ENCODE data around the gene MAGI1. TPM values are rescaled to one million over a fixed set of nuclear protein-coding genes. Genes with fewer than 3 reads are reported as not detected.

Gene MAGI1
- total RNA-seq, 1 experiment from 2014 or later: 38.6 TPM

DNA sequence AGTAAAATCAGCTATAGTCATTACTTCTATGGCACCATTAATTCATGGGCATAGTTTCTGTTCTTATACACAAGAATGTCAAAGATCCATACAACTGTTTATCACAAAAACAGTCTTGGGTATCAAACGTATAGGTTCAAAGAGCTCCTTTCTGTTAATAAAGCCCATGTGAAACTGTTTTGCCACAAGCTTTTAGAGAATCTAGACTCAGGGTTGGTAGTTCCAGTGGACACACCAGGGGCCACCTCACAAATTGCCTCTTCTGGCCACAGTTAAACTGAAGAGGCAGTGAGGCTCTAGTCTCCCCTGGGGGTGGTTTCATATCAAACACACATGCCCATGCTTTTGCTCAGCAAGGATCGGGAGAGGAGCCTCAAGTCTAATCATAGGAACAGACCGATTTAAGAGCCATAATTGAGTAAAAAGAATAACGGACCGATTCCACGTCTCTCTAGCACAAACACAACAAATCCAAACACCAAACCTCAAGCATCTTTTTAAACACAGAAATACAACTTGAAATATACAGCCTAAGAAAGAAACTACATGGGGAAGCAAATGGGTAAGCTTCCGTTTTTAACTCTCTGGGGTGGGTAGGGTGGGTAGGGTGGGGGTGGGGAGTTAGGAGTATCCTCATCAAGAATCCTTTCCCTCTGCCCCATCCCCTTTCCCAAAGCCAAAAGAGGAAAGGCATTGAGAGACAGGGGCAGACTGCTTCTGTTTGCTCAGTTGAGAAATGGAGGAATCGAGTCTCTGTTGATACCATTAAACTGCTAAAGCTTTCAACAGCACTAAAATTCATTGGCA lies 443.3 kb downstream of the MAGI1 start:
- ChIA-PET CTCF (no interaction called here), POLR2A (no interaction called here), RAD21 (ENCODE audit: low non-redundant PET in 1 of 2, low total read pairs in 2 of 2, uncharacterized antibody in 2 of 2, unreplicated experiment in 2 of 2) (no interaction called here)
- no peaks in the 10 kb centered on the region for H4K20me1 ChIP-seq (ENCODE audit: insufficient read depth)
- no peak overlapping the region for H3K4me3 ChIP-seq (replicated peaks in 1 of 2; ENCODE audit: low read depth in 1 of 2, low read length in 2 of 2)
- H3K27ac ChIP-seq (ENCODE audit: low read depth, low read length): no peak overlapping the region
- H2AFZ ChIP-seq (ENCODE audit: low read depth, low read length, poor library complexity, severe bottlenecking): no peak overlapping the region
- no peaks in the 10 kb centered on the region for H3K27me3 ChIP-seq (ENCODE audit: insufficient read depth, low read length)
- no peaks in the 10 kb centered on the region for H3K79me2 ChIP-seq (ENCODE audit: insufficient read depth, low read length)
- ATAC-seq: no peak
- H3K36me3 ChIP-seq (ENCODE audit: control insufficient read depth in 1 of 2, insufficient read depth in 2 of 2, low read length in 2 of 2): no peaks in the 10 kb centered on the region
- DNase-seq (ENCODE audit: low read depth, low spot score): no peak
- no peaks in the 10 kb centered on the region for H3K9me3 ChIP-seq (ENCODE audit: control insufficient read depth in 1 of 2, insufficient read depth in 1 of 2, low read depth in 1 of 2, low read length in 2 of 2)
- H3K9me2 ChIP-seq (ENCODE audit: insufficient read depth): no peaks in the 10 kb centered on the region
- intact Hi-C loops (cut with micrococcal nuclease): no loop called here
- H3K4me2 ChIP-seq (ENCODE audit: low read length): no peak overlapping the region
- TF ChIP-seq EZH2 (IDR thresholded peaks at IDR 0.05): no peak
- no peak for TF ChIP-seq FOSL1 (IDR thresholded peaks at IDR 0.05; ENCODE audit: low read depth)
- TF ChIP-seq, protein P1, sequence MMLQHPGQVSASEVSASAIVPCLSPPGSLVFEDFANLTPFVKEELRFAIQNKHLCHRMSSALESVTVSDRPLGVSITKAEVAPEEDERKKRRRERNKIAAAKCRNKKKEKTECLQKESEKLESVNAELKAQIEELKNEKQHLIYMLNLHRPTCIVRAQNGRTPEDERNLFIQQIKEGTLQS (IDR thresholded peaks at IDR 0.05): no peak
- no peak for TF ChIP-seq SP1 (IDR thresholded peaks at IDR 0.05; ENCODE audit: low read depth)
- no peak for TF ChIP-seq ZFX (IDR thresholded peaks at IDR 0.05)
- TF ChIP-seq, protein P2, sequence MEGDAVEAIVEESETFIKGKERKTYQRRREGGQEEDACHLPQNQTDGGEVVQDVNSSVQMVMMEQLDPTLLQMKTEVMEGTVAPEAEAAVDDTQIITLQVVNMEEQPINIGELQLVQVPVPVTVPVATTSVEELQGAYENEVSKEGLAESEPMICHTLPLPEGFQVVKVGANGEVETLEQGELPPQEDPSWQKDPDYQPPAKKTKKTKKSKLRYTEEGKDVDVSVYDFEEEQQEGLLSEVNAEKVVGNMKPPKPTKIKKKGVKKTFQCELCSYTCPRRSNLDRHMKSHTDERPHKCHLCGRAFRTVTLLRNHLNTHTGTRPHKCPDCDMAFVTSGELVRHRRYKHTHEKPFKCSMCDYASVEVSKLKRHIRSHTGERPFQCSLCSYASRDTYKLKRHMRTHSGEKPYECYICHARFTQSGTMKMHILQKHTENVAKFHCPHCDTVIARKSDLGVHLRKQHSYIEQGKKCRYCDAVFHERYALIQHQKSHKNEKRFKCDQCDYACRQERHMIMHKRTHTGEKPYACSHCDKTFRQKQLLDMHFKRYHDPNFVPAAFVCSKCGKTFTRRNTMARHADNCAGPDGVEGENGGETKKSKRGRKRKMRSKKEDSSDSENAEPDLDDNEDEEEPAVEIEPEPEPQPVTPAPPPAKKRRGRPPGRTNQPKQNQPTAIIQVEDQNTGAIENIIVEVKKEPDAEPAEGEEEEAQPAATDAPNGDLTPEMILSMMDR (IDR thresholded peaks at IDR 0.05 in 2 of 3, conservative IDR thresholded peaks at IDR 0.05 in 1 of 3; ENCODE audit: borderline replicate concordance in 1 of 3, insufficient read depth in 1 of 3, low read depth in 2 of 3, low read length in 2 of 3): no peak
- TF ChIP-seq YY1 (IDR thresholded peaks at IDR 0.05; ENCODE audit: extremely low read depth, insufficient replicate concordance, low read depth, low read length): no peak
- no peak for TF ChIP-seq TCF7L2 (IDR thresholded peaks at IDR 0.05; ENCODE audit: borderline replicate concordance, extremely low read depth, insufficient read depth, insufficient read length)
- TF ChIP-seq ELF1 (IDR thresholded peaks at IDR 0.05; ENCODE audit: borderline replicate concordance, low read depth): no peak
- no peak for TF ChIP-seq ZNF274 (IDR thresholded peaks at IDR 0.05; ENCODE audit: low read depth, low read length)
- TF ChIP-seq, protein P3, sequence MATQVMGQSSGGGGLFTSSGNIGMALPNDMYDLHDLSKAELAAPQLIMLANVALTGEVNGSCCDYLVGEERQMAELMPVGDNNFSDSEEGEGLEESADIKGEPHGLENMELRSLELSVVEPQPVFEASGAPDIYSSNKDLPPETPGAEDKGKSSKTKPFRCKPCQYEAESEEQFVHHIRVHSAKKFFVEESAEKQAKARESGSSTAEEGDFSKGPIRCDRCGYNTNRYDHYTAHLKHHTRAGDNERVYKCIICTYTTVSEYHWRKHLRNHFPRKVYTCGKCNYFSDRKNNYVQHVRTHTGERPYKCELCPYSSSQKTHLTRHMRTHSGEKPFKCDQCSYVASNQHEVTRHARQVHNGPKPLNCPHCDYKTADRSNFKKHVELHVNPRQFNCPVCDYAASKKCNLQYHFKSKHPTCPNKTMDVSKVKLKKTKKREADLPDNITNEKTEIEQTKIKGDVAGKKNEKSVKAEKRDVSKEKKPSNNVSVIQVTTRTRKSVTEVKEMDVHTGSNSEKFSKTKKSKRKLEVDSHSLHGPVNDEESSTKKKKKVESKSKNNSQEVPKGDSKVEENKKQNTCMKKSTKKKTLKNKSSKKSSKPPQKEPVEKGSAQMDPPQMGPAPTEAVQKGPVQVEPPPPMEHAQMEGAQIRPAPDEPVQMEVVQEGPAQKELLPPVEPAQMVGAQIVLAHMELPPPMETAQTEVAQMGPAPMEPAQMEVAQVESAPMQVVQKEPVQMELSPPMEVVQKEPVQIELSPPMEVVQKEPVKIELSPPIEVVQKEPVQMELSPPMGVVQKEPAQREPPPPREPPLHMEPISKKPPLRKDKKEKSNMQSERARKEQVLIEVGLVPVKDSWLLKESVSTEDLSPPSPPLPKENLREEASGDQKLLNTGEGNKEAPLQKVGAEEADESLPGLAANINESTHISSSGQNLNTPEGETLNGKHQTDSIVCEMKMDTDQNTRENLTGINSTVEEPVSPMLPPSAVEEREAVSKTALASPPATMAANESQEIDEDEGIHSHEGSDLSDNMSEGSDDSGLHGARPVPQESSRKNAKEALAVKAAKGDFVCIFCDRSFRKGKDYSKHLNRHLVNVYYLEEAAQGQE (IDR thresholded peaks at IDR 0.05; ENCODE audit: low read depth): no peak
- TF ChIP-seq, protein P4, sequence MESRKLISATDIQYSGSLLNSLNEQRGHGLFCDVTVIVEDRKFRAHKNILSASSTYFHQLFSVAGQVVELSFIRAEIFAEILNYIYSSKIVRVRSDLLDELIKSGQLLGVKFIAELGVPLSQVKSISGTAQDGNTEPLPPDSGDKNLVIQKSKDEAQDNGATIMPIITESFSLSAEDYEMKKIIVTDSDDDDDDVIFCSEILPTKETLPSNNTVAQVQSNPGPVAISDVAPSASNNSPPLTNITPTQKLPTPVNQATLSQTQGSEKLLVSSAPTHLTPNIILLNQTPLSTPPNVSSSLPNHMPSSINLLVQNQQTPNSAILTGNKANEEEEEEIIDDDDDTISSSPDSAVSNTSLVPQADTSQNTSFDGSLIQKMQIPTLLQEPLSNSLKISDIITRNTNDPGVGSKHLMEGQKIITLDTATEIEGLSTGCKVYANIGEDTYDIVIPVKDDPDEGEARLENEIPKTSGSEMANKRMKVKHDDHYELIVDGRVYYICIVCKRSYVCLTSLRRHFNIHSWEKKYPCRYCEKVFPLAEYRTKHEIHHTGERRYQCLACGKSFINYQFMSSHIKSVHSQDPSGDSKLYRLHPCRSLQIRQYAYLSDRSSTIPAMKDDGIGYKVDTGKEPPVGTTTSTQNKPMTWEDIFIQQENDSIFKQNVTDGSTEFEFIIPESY (IDR thresholded peaks at IDR 0.05; ENCODE audit: extremely low read depth, insufficient replicate concordance, low read length): no peak
- no peak for TF ChIP-seq CEBPB (IDR thresholded peaks at IDR 0.05; ENCODE audit: low read depth)
- no peak for TF ChIP-seq EGR1 (IDR thresholded peaks at IDR 0.05; ENCODE audit: low read depth)
- TF ChIP-seq POLR2AphosphoS5 (IDR thresholded peaks at IDR 0.05; ENCODE audit: low read depth, low read length): no peak
- H3K4me1 ChIP-seq (ENCODE audit: control insufficient read depth in 1 of 2, insufficient read depth in 2 of 2, low read length in 2 of 2): no peaks in the 10 kb centered on the region
- H3K9ac ChIP-seq (ENCODE audit: low read length): no peak overlapping the region
- no TSS peak for BruUV-seq (replicated peaks)
